DND-41 (cell line): ENCODE data around the gene TEX54.
A peak's percentile ranks its signal among the peaks of the same experiment; 100 is the strongest.
"Not testable (repeated sequence)": the region's sequence is repeated elsewhere in the genome, so short reads cannot be mapped to it uniquely, and the experiment has no call there.

Experiments used
- ATAC-seq: fragments of 200-7000 bp; cut with Tn5 transposase; 3 replicates; pipeline ENCODE4 v1.9.1; 2021; ENCODE audit warnings: low read depth; ENCODE audit not compliant: insufficient read depth
- DNase-seq: peaks from one replicate; pipeline ENCODE4 v3.0.0-alpha.2; 2020
- H2AFZ ChIP-seq: 2 replicates; pipeline ENCODE4 v1.6.0; 2012; ENCODE audit warnings: low read depth, low read length
- H3K27ac ChIP-seq: 2 replicates; pipeline ENCODE4 v1.5.1; 2012; ENCODE audit warnings: low read length, inconsistent platforms
- H3K27me3 ChIP-seq: fragments of 200-600 bp; sonication (generic); 2 replicates; pipeline ENCODE4 v1.6.0; 2012; ENCODE audit warnings: low read length, mild to moderate bottlenecking, inconsistent platforms; ENCODE audit not compliant: insufficient read depth, poor library complexity
- H3K36me3 ChIP-seq: 2 replicates; pipeline ENCODE4 v1.5.1; 2012; ENCODE audit warnings: low read length, inconsistent platforms; ENCODE audit not compliant: insufficient read depth
- H3K4me1 ChIP-seq: 2 replicates; pipeline ENCODE4 v1.5.1; 2012; ENCODE audit warnings: mild to moderate bottlenecking, low read length; ENCODE audit not compliant: insufficient read depth
- H3K4me2 ChIP-seq: 2 replicates; pipeline ENCODE4 v1.6.0; 2012; ENCODE audit warnings: mild to moderate bottlenecking, moderate library complexity, low read length, inconsistent platforms; ENCODE audit not compliant: insufficient read depth
- H3K4me3 ChIP-seq, 2 experiments: fragments of 200-600 bp in 1 of 2; shearing (Covaris generic) in 1 of 2; 2 replicates each; pipeline ENCODE4 v1.5.1; 2012 to 2016; ENCODE audit warnings: inconsistent platforms in 2 of 2, low read length in 2 of 2, mild to moderate bottlenecking in 2 of 2, low read depth in 1 of 2, moderate library complexity in 1 of 2
- H3K79me2 ChIP-seq: 2 replicates; pipeline ENCODE4 v1.6.0; 2012; ENCODE audit warnings: low read length, inconsistent platforms; ENCODE audit not compliant: insufficient read depth
- H3K9ac ChIP-seq: 2 replicates; pipeline ENCODE4 v1.6.0; 2012; ENCODE audit warnings: low read depth, mild to moderate bottlenecking, inconsistent platforms, low read length, moderate library complexity
- H3K9me3 ChIP-seq: 2 replicates; pipeline ENCODE4 v1.5.1; 2012; ENCODE audit warnings: low read length, moderate library complexity, mild to moderate bottlenecking, inconsistent platforms; ENCODE audit not compliant: insufficient read depth, severe bottlenecking
- H4K20me1 ChIP-seq: 2 replicates; pipeline ENCODE4 v1.6.0; 2012; ENCODE audit warnings: low read length; ENCODE audit not compliant: insufficient read depth
- CTCF ChIP-seq: IDR thresholded peaks from 2 replicates; pipeline ENCODE4 v1.5.1; 2012; ENCODE audit warnings: borderline replicate concordance, low read length, moderate library complexity, mild to moderate bottlenecking; ENCODE audit not compliant: poor library complexity, severe bottlenecking; ENCODE audit errors: extremely low read depth
- EZH2 ChIP-seq: IDR thresholded peaks from 3 replicates; pipeline ENCODE4 v1.6.1; 2012; ENCODE audit warnings: borderline replicate concordance, low read depth, mild to moderate bottlenecking, moderate library complexity, low read length, inconsistent platforms; ENCODE audit not compliant: severe bottlenecking

The TEX54 gene

GRCh38 chr11:62859281-62859703 lies 26.7 kb upstream of the TEX54 start:
- H3K27me3 ChIP-seq, DNase-seq, H3K27ac ChIP-seq, H3K9me3 ChIP-seq, ATAC-seq, H2AFZ ChIP-seq, H3K4me3 ChIP-seq, H3K4me2 ChIP-seq: not testable (repeated sequence)
- H3K4me1 ChIP-seq, result peaks cover 50% of the 10 kb centered on the region
- peaks cover 24% of the 10 kb centered on the region for H3K36me3 ChIP-seq
- peaks cover 83% of the 10 kb centered on the region for H3K79me2 ChIP-seq
- H3K9ac ChIP-seq, result peak overlapping the region; percentile 8; the same call in 1 of the 2 replicates
- H4K20me1 ChIP-seq, result peaks cover 22% of the 10 kb centered on the region

GRCh38 chr11:62858201-62858600 lies 25.6 kb upstream of the TEX54 start:
- no peak for TF ChIP-seq EZH2
- no peak for TF ChIP-seq CTCF
- H3K9me3 ChIP-seq, result no peaks in the 10 kb centered on the region
- H3K36me3 ChIP-seq, result peaks cover 26% of the 10 kb centered on the region
- H3K4me1 ChIP-seq, result peaks cover 60% of the 10 kb centered on the region
- H3K79me2 ChIP-seq, result peaks cover 84% of the 10 kb centered on the region
- DNase-seq (no peak), ATAC-seq (no peak)
- 0 out of 2 replicates have a peak overlapping the region, but pooled peaks have one; percentile 8 for H3K27ac ChIP-seq
- H3K4me2 ChIP-seq, result peak overlapping the region; percentile 86; the same call in 1 of the 2 replicates
- H3K27me3 ChIP-seq, result no peaks in the 10 kb centered on the region
- no peak overlapping the region for H2AFZ ChIP-seq
- peak overlapping the region in 1 of 2 experiments; percentile 59; a peak in 1 of 4 replicates for H3K4me3 ChIP-seq
- peak overlapping the region; percentile 80 for H3K9ac ChIP-seq
- H4K20me1 ChIP-seq, result peaks cover 26% of the 10 kb centered on the region

- Histone ChIP-seq H3K27me3 (no peaks in the 10 kb centered on the region), H3K4me2 (peak overlapping the region; percentile 86), H2AFZ (no peak overlapping the region), H4K20me1 (peaks cover 27% of the 10 kb centered on the region), H3K4me3 (peak overlapping the region in 1 of 2 experiments; percentile 59; a peak in 3 of 4 replicates), H3K4me1 (peaks cover 63% of the 10 kb centered on the region), H3K9ac (peak overlapping the region; percentile 80), H3K27ac (peak overlapping the region; percentile 96), H3K36me3 (peaks cover 30% of the 10 kb centered on the region), H3K9me3 (no peaks in the 10 kb centered on the region), H3K79me2 (peaks cover 85% of the 10 kb centered on the region)
- no peak for ATAC-seq
- TF ChIP-seq EZH2, result no peak
- no peak for TF ChIP-seq CTCF
- no peak for DNase-seq
Observed at GRCh38 chr11:62857541-62857982, 24.9 kb upstream of the TEX54 start.

- ATAC-seq (peak; percentile 8; the same call in 1 of the 3 replicates), DNase-seq (no peak)
- Histone ChIP-seq H3K4me2 (peak overlapping the region; percentile 86), H3K4me1 (peaks cover 51% of the 10 kb centered on the region), H4K20me1 (peaks cover 38% of the 10 kb centered on the region), H3K9ac (peak overlapping the region; percentile 80), H3K9me3 (no peaks in the 10 kb centered on the region), H3K4me3 (peak overlapping the region; percentile 47 to 59), H2AFZ (peak overlapping the region; percentile 93), H3K36me3 (peaks cover 41% of the 10 kb centered on the region), H3K27me3 (no peaks in the 10 kb centered on the region), H3K27ac (peak overlapping the region; percentile 96), H3K79me2 (peaks cover 82% of the 10 kb centered on the region)
- TF ChIP-seq CTCF, result no peak
- TF ChIP-seq EZH2, result no peak
Observed at GRCh38 chr11:62856333-62856895, 23.8 kb upstream of the TEX54 start.
